HepG2 (cell line): ENCODE measurements around the gene VPS9D1. TPM values are rescaled to one million over a fixed set of nuclear protein-coding genes. Genes with fewer than 3 reads are reported as not detected.

ENCODE experiments used
- ATAC-seq: fragments of 200-7000 bp; cut with Tn5 transposase; 3 replicates; pipeline ENCODE4 v1.9.1; 2020; ENCODE audit warnings: mild to moderate bottlenecking, moderate library complexity
- BruUV-seq: library from RNA; stranded (reverse); fragments of 400-500 nt; replicated peaks from 2 replicates; lab custom pipeline; 2021; lab: Mats Ljungman, UMichigan
- CTCF ChIA-PET: fragments of 300-600 bp; formaldehyde crosslinking; extraction: SDS; loops from one replicate; lab custom pipeline; 2021; ENCODE audit warnings: low total read pairs, inconsistent platforms, low intra/inter-chr PET ratio; lab: Yijun Ruan, JAX
- POLR2A ChIA-PET: fragments of 350-600 bp; sonication (Branson Sonifier 250); formaldehyde crosslinking; loops from one replicate; lab custom pipeline; 2020; ENCODE audit warnings: antibody characterized with exemption, inconsistent platforms; lab: Yijun Ruan, JAX
- DNase-seq: peaks from one replicate; pipeline ENCODE4 v3.0.0-alpha.2; 2015; ENCODE audit warnings: low spot score
- FAIRE-seq: peaks from 3 replicates; lab custom pipeline; 2011; peaks lifted over from hg19 to GRCh38; lab: Jason Lieb, UNC
- H2AFZ ChIP-seq: one replicate; pipeline ENCODE4 v1.6.1; 2011; ENCODE audit warnings: low read length, inconsistent platforms
- H3K27ac ChIP-seq: fragments of 300-600 bp; 3 replicates; pipeline ENCODE4 v1.8.0; 2011; ENCODE audit warnings: mixed run types, mild to moderate bottlenecking, mixed read lengths, low read length, inconsistent platforms; ENCODE audit not compliant: insufficient read depth; ENCODE audit errors: extremely low read length
- H3K27me3 ChIP-seq, 2 experiments: fragments of 200-600 bp in 1 of 2; 2 replicates in 1 of 2; 3 replicates in 1 of 2; pipeline versions ENCODE4 v1.6.0 to v1.8.0; 2011; ENCODE audit warnings: low read length in 2 of 2, mild to moderate bottlenecking in 2 of 2, moderate library complexity in 2 of 2, inconsistent platforms in 1 of 2; ENCODE audit not compliant: insufficient read depth in 2 of 2, control insufficient read depth in 1 of 2
- H3K36me3 ChIP-seq, 2 experiments: fragments of 200-600 bp in 1 of 2; replicated peaks in 1 of 2; 2 replicates in 1 of 2; 3 replicates in 1 of 2; pipeline versions ENCODE4 v1.5.1 to v1.8.0; 2011; ENCODE audit warnings: low read length in 2 of 2, inconsistent platforms in 1 of 2; ENCODE audit not compliant: insufficient read depth in 2 of 2, control insufficient read depth in 1 of 2
- H3K4me1 ChIP-seq: 2 replicates; pipeline ENCODE4 v1.5.1; 2012; ENCODE audit warnings: low read length, inconsistent platforms; ENCODE audit not compliant: insufficient read depth
- H3K4me2 ChIP-seq: 2 replicates; pipeline ENCODE4 v1.6.0; 2011; ENCODE audit warnings: low read depth, low read length, inconsistent platforms
- H3K4me3 ChIP-seq, 3 experiments: fragments of 200-600 bp in 1 of 3; sonication (generic), shearing (Covaris generic) in 1 of 3; replicated peaks in 1 of 3; 2 replicates each; pipeline ENCODE4 v1.5.1; 2011 to 2016; ENCODE audit warnings: low read length in 3 of 3, inconsistent platforms in 2 of 3, low read depth in 2 of 3, mild to moderate bottlenecking in 2 of 3, control low read depth in 1 of 3, mixed read lengths in 1 of 3; ENCODE audit not compliant: insufficient read depth in 1 of 3
- H3K79me2 ChIP-seq: one replicate; pipeline ENCODE4 v1.6.1; 2011; ENCODE audit warnings: low read length, inconsistent platforms; ENCODE audit not compliant: insufficient read depth
- H3K9ac ChIP-seq: 2 replicates; pipeline ENCODE4 v1.6.0; 2011; ENCODE audit warnings: mild to moderate bottlenecking, low read depth, low read length, inconsistent platforms; ENCODE audit not compliant: insufficient read depth
- H3K9me3 ChIP-seq: 2 replicates; pipeline ENCODE4 v1.5.1; 2012; ENCODE audit warnings: mild to moderate bottlenecking, low read length
- H4K20me1 ChIP-seq: 2 replicates; pipeline ENCODE4 v1.6.0; 2011; ENCODE audit warnings: inconsistent platforms, mild to moderate bottlenecking, low read length, moderate library complexity; ENCODE audit not compliant: insufficient read depth
- ARID2 ChIP-seq: sonication (generic); formaldehyde crosslinking; IDR thresholded peaks from 2 replicates; pipeline ENCODE4 v1.8.1; 2022; ENCODE audit warnings: mild to moderate bottlenecking, missing genetic modification reagents, borderline replicate concordance
- MATR3 ChIP-seq: sonication (generic); formaldehyde crosslinking; IDR thresholded peaks from 2 replicates; pipeline ENCODE4 v1.4.0; 2020; ENCODE audit warnings: missing genetic modification reagents
- PAWR ChIP-seq: sonication (generic); formaldehyde crosslinking; IDR thresholded peaks from 2 replicates; pipeline ENCODE4 v1.4.0; 2020; ENCODE audit warnings: missing genetic modification reagents, mild to moderate bottlenecking, borderline replicate concordance
- RFXAP ChIP-seq: sonication (generic); formaldehyde crosslinking; IDR thresholded peaks from 2 replicates; pipeline ENCODE4 v1.4.0; 2020; ENCODE audit warnings: missing genetic modification reagents, borderline replicate concordance
- ZFYVE20 ChIP-seq: sonication (generic); formaldehyde crosslinking; IDR thresholded peaks from 2 replicates; pipeline ENCODE4 v1.8.0; 2023; ENCODE audit warnings: low read depth, mild to moderate bottlenecking, moderate library complexity, missing genetic modification reagents, borderline replicate concordance
- ZNF841 ChIP-seq: sonication (generic); formaldehyde crosslinking; IDR thresholded peaks from 2 replicates; pipeline ENCODE4 v1.8.1; 2023; ENCODE audit warnings: missing genetic modification reagents, borderline replicate concordance
- ZNF878 ChIP-seq: sonication (generic); formaldehyde crosslinking; IDR thresholded peaks from 2 replicates; pipeline ENCODE4 v1.8.1; 2023; ENCODE audit warnings: mild to moderate bottlenecking, missing genetic modification reagents, moderate library complexity
- WGBS: methylation state at CpG from one replicate; pipeline ENCODE4 v1.1.6; 2017; ENCODE audit warnings: low lambda C conversion rate; 5-methylcytosine and 5-hydroxymethylcytosine counted together
- in situ Hi-C: cut with HindIII; loops from 2 replicates; pipeline ENCODE4 v1.10.0; 2017; ENCODE audit warnings: low pct_unique_long_range_greater_than_20kb; ENCODE audit not compliant: extremely low pct_ligation_motif_present
- intact Hi-C: fragments of 100-400 bp; cut with micrococcal nuclease; formaldehyde crosslinking; loops from one replicate; pipeline ENCODE4 v1.10.0; 2022; ENCODE audit not compliant: unreplicated experiment
- polyA plus RNA-seq, 8 experiments: library from polyadenylated mRNA; depleted of rRNA in 3 of 8; stranded (reverse) in 7 of 8; unstranded in 1 of 8; fragments of >200 nt; fragmentation: Illumina TruSeq in 4 of 8; extraction: Trizol in 4 of 8; gene quantifications; 2 replicates each; pipeline versions ENCODE4 v1.2.1 to v1.2.3, GENCODE V29; 2011 to 2016; ENCODE audit warnings: low read depth in 4 of 8, missing spikeins in 1 of 8, mixed read lengths in 1 of 8; ENCODE audit not compliant: insufficient read depth in 1 of 8
- total RNA-seq, 5 experiments: library from RNA; depleted of rRNA; stranded (reverse); fragments of >200 nt; fragmentation: Illumina TruSeq; extraction: Trizol; gene quantifications; 2 replicates each; pipeline ENCODE4 v1.2.3, GENCODE V29; 2016; ENCODE audit warnings: low read depth in 1 of 5
- TF ChIP-seq, protein P1 (sequence below): sonication (generic); formaldehyde crosslinking; IDR thresholded peaks from 2 replicates; pipeline ENCODE4 v1.4.0; 2020; ENCODE audit warnings: missing genetic modification reagents
- TF ChIP-seq, protein P2 (sequence below), 2 experiments: fragments of 450-650 bp in 1 of 2; sonication (generic) in 1 of 2; formaldehyde crosslinking; IDR thresholded peaks; 2 replicates each; pipeline versions ENCODE4 v1.5.0 to v1.8.0; 2020 to 2022; ENCODE audit warnings: mild to moderate bottlenecking in 1 of 2, missing genetic modification reagents in 1 of 2
- TF ChIP-seq, protein P3 (sequence below): sonication (generic); formaldehyde crosslinking; IDR thresholded peaks from 2 replicates; pipeline ENCODE4 v1.5.1; 2020; ENCODE audit warnings: missing genetic modification reagents, mild to moderate bottlenecking, borderline replicate concordance
- TF ChIP-seq, protein P4 (sequence below): sonication (generic); formaldehyde crosslinking; IDR thresholded peaks from 2 replicates; pipeline ENCODE4; 2020; ENCODE audit warnings: missing genetic modification reagents, mild to moderate bottlenecking, borderline replicate concordance

VPS9D1 gene
- total and polyA plus RNA-seq, 2 of the 13 experiments (the other 11 are each of a cell fraction or from before 2014, with no cell fraction given) = 10.1 to 13.2 TPM

DNA sequence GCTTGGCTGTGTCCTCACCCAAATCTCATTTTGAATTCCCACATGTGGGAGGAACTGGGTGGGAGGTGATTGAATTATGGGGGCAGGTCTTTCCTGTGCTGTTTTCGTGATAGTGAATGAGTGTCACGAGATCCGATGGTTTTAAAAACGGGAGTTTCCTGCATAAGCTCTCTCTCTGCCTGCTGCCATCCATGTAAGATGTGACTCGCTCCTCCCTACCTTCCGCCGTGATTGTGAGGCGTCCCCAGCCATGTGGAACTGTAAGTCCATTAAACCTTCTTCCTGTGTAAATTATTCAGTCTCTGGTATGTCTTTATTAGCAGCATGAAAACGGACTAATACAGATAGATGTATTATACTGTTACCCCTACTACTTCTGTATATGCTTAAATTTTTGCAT, 59.5 kb downstream of the VPS9D1 start (continued):
- TF ChIP-seq, protein P1, sequence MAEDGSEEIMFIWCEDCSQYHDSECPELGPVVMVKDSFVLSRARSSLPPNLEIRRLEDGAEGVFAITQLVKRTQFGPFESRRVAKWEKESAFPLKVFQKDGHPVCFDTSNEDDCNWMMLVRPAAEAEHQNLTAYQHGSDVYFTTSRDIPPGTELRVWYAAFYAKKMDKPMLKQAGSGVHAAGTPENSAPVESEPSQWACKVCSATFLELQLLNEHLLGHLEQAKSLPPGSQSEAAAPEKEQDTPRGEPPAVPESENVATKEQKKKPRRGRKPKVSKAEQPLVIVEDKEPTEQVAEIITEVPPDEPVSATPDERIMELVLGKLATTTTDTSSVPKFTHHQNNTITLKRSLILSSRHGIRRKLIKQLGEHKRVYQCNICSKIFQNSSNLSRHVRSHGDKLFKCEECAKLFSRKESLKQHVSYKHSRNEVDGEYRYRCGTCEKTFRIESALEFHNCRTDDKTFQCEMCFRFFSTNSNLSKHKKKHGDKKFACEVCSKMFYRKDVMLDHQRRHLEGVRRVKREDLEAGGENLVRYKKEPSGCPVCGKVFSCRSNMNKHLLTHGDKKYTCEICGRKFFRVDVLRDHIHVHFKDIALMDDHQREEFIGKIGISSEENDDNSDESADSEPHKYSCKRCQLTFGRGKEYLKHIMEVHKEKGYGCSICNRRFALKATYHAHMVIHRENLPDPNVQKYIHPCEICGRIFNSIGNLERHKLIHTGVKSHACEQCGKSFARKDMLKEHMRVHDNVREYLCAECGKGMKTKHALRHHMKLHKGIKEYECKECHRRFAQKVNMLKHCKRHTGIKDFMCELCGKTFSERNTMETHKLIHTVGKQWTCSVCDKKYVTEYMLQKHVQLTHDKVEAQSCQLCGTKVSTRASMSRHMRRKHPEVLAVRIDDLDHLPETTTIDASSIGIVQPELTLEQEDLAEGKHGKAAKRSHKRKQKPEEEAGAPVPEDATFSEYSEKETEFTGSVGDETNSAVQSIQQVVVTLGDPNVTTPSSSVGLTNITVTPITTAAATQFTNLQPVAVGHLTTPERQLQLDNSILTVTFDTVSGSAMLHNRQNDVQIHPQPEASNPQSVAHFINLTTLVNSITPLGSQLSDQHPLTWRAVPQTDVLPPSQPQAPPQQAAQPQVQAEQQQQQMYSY (CRISPR knock-in tag) = no peak
- TF ChIP-seq ZNF841 (CRISPR knock-in tag) (no peak), ZFYVE20 (CRISPR knock-in tag) (no peak), RFXAP (no peak), ARID2 (CRISPR knock-in tag) (no peak)
- TF ChIP-seq, protein P2, sequence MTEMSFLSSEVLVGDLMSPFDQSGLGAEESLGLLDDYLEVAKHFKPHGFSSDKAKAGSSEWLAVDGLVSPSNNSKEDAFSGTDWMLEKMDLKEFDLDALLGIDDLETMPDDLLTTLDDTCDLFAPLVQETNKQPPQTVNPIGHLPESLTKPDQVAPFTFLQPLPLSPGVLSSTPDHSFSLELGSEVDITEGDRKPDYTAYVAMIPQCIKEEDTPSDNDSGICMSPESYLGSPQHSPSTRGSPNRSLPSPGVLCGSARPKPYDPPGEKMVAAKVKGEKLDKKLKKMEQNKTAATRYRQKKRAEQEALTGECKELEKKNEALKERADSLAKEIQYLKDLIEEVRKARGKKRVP (CRISPR knock-in tag; IDR thresholded peaks at IDR 0.05) = no peak

DNA sequence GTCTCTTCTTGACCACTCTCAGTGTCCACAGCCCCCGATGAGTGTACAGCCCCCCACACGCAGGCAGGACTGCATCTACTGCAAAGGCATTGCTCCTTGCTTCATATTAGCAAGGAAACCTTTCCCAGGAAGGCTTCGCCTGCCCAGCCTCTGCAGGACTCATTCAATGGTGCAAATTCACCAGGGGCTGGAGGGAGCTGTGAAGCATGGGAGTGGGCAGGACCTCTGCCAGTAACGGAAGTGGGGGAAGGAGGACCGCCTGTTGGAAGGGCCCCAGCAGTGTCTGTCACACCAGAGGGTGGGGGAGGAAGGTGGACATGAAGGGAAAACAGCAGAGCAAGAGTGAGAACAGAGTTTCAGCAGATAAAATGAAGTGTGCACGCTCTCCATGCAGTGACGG, 60.6 kb downstream of the VPS9D1 start:
- H4K20me1 ChIP-seq = no peaks in the 10 kb centered on the region
- intact Hi-C loops (no loop called here), in situ Hi-C loops (no loop called here)
- 95% methylated on average over 7 of the region's 7 CpGs for WGBS
- no peak overlapping the region for H2AFZ ChIP-seq
- H3K9me3 ChIP-seq = no peaks in the 10 kb centered on the region
- H3K4me3 ChIP-seq = no peak overlapping the region
- H3K4me1 ChIP-seq = peaks cover 34% of the 10 kb centered on the region
- H3K4me2 ChIP-seq = no peak overlapping the region
- H3K27ac ChIP-seq = no peak overlapping the region
- DNase-seq (no peak), FAIRE-seq (no peak), ATAC-seq (no peak)
- H3K27me3 ChIP-seq = no peaks in the 10 kb centered on the region; a peak in 1 of 5 replicates
- peaks cover 36% of the 10 kb centered on the region for H3K79me2 ChIP-seq
- H3K36me3 ChIP-seq = peaks cover 11 to 33% of the 10 kb centered on the region in 2 experiments
- POLR2A ChIA-PET = interaction anchor here (1.0 kb wide), 1 partner anchor 27 kb away, joined by 3 read pairs; the partner anchor contains the start of gene CDK10
- BruUV-seq = no TSS peak
- H3K9ac ChIP-seq = no peak overlapping the region
- CTCF ChIA-PET = no interaction called here
- TF ChIP-seq, protein P3, sequence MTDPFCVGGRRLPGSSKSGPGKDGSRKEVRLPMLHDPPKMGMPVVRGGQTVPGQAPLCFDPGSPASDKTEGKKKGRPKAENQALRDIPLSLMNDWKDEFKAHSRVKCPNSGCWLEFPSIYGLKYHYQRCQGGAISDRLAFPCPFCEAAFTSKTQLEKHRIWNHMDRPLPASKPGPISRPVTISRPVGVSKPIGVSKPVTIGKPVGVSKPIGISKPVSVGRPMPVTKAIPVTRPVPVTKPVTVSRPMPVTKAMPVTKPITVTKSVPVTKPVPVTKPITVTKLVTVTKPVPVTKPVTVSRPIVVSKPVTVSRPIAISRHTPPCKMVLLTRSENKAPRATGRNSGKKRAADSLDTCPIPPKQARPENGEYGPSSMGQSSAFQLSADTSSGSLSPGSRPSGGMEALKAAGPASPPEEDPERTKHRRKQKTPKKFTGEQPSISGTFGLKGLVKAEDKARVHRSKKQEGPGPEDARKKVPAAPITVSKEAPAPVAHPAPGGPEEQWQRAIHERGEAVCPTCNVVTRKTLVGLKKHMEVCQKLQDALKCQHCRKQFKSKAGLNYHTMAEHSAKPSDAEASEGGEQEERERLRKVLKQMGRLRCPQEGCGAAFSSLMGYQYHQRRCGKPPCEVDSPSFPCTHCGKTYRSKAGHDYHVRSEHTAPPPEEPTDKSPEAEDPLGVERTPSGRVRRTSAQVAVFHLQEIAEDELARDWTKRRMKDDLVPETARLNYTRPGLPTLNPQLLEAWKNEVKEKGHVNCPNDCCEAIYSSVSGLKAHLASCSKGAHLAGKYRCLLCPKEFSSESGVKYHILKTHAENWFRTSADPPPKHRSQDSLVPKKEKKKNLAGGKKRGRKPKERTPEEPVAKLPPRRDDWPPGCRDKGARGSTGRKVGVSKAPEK (CRISPR knock-in tag) = no peak
- TF ChIP-seq MATR3 = no peak
- no peak for TF ChIP-seq ZNF878 (CRISPR knock-in tag)
- TF ChIP-seq, protein P4, sequence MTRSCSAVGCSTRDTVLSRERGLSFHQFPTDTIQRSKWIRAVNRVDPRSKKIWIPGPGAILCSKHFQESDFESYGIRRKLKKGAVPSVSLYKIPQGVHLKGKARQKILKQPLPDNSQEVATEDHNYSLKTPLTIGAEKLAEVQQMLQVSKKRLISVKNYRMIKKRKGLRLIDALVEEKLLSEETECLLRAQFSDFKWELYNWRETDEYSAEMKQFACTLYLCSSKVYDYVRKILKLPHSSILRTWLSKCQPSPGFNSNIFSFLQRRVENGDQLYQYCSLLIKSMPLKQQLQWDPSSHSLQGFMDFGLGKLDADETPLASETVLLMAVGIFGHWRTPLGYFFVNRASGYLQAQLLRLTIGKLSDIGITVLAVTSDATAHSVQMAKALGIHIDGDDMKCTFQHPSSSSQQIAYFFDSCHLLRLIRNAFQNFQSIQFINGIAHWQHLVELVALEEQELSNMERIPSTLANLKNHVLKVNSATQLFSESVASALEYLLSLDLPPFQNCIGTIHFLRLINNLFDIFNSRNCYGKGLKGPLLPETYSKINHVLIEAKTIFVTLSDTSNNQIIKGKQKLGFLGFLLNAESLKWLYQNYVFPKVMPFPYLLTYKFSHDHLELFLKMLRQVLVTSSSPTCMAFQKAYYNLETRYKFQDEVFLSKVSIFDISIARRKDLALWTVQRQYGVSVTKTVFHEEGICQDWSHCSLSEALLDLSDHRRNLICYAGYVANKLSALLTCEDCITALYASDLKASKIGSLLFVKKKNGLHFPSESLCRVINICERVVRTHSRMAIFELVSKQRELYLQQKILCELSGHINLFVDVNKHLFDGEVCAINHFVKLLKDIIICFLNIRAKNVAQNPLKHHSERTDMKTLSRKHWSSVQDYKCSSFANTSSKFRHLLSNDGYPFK (CRISPR knock-in tag) = no peak
- no peak for TF ChIP-seq PAWR (CRISPR knock-in tag)
